Right hindlimb (tissue), 1 donor: ENCODE data around the gene N4BP2L2.

Source experiments
- DNase-seq: peaks from one replicate; pipeline ENCODE4 v3.0.0-alpha.2; 2018

N4BP2L2 gene

GRCh38 chr13:32423592-32423991 is 115.0 kb downstream of the N4BP2L2 start:
- no peak for DNase-seq

- DNase-seq, result no peak
Observed at GRCh38 chr13:32419862-32420261, 118.7 kb downstream of the N4BP2L2 start.

- DNase-seq, result no peak
Observed at GRCh38 chr13:32417995-32418394, 120.6 kb downstream of the N4BP2L2 start.

- DNase-seq, result no peak
Observed at GRCh38 chr13:32415019-32415418, 123.6 kb downstream of the N4BP2L2 start.

- no peak for DNase-seq
Observed at GRCh38 chr13:32414580-32414979, 124.0 kb downstream of the N4BP2L2 start.

GRCh38 chr13:32413284-32413683 is 125.3 kb downstream of the N4BP2L2 start:
- no peak for DNase-seq

GRCh38 chr13:32409561-32410421 is 128.8 kb downstream of the N4BP2L2 start:
- DNase-seq, result peak; percentile 46

- DNase-seq, result no peak
Observed at GRCh38 chr13:32409001-32409313, 129.6 kb downstream of the N4BP2L2 start.

- DNase-seq, result no peak
Observed at GRCh38 chr13:32408296-32409000, 130.1 kb downstream of the N4BP2L2 start.

GRCh38 chr13:32407854-32408253 is 130.7 kb downstream of the N4BP2L2 start:
- DNase-seq, result no peak

- DNase-seq, result no peak
Observed at GRCh38 chr13:32403108-32403507, 135.5 kb downstream of the N4BP2L2 start.

- DNase-seq, result no peak
Observed at GRCh38 chr13:32391101-32391619, 147.4 kb downstream of the N4BP2L2 start.

- DNase-seq, result no peak
Observed at GRCh38 chr13:32390484-32390883, 148.1 kb downstream of the N4BP2L2 start.

GRCh38 chr13:32390048-32390447 is 148.5 kb downstream of the N4BP2L2 start:
- DNase-seq, result no peak

GRCh38 chr13:32385410-32385809 is 153.2 kb downstream of the N4BP2L2 start:
- no peak for DNase-seq

GRCh38 chr13:32384702-32385101 is 153.9 kb downstream of the N4BP2L2 start:
- DNase-seq, result no peak

GRCh38 chr13:32383836-32384618 is 154.6 kb downstream of the N4BP2L2 start:
- DNase-seq, result no peak
